Measurements from ENCODE around the gene CSK.
A peak's percentile ranks its signal among the peaks of the same experiment; 100 is the strongest.

Gene CSK

GRCh38 chr15:74842581-74843444 is 60.9 kb downstream of the CSK start, which contains the start of gene ULK3:
Gene ULK3 (minus strand): TSS chr15:74843156. CDS start chr15:74843105, 51 bp downstream.
- DNase-seq (ENCODE audit: insufficient read length, low spot score) = peak; percentile 99
- FAIRE-seq = peak; percentile 90
- peak; percentile 33; the same call in 1 of the 2 replicates for TF ChIP-seq POLR2A (IDR thresholded peaks at IDR 0.05; ENCODE audit: low read depth, low read length)
- TF ChIP-seq PAX5 (IDR thresholded peaks at IDR 0.05; ENCODE audit: insufficient read depth, low read length, severe bottlenecking) = peak; percentile 38
- 0 out of 2 replicates have a peak, but pooled peaks have one; percentile 43 for TF ChIP-seq POLR2AphosphoS5 (IDR thresholded peaks at IDR 0.05; ENCODE audit: low read depth, low read length)
- TF ChIP-seq TAF1 (IDR thresholded peaks at IDR 0.05; ENCODE audit: low read depth, low read length) = no peak
- TF ChIP-seq SPI1 (IDR thresholded peaks at IDR 0.05; ENCODE audit: low read depth, low read length) = no peak

- FAIRE-seq = no peak
- TF ChIP-seq POLR2AphosphoS5 (IDR thresholded peaks at IDR 0.05; ENCODE audit: low read depth, low read length) (no peak), POLR2A (IDR thresholded peaks at IDR 0.05; ENCODE audit: low read depth, low read length) (no peak), SPI1 (IDR thresholded peaks at IDR 0.05; ENCODE audit: low read depth, low read length) (no peak), TAF1 (IDR thresholded peaks at IDR 0.05; ENCODE audit: low read depth, low read length) (no peak)
- DNase-seq (ENCODE audit: insufficient read length, low spot score) = no peak
These were observed 61.6 kb downstream of the CSK start for GRCh38 chr15:74843445-74843828.

GRCh38 chr15:74843891-74844299 is 62.0 kb downstream of the CSK start:
- FAIRE-seq (no peak), DNase-seq (ENCODE audit: insufficient read length, low spot score) (no peak)
- no peak for TF ChIP-seq TAF1 (IDR thresholded peaks at IDR 0.05; ENCODE audit: low read depth, low read length)
- TF ChIP-seq POU2F2 (IDR thresholded peaks at IDR 0.05; ENCODE audit: low read depth, low read length) = no peak
- TF ChIP-seq POLR2AphosphoS5 (IDR thresholded peaks at IDR 0.05; ENCODE audit: low read depth, low read length) = no peak
- TF ChIP-seq POLR2A (IDR thresholded peaks at IDR 0.05; ENCODE audit: low read depth, low read length) = no peak
- TF ChIP-seq SPI1 (IDR thresholded peaks at IDR 0.05; ENCODE audit: low read depth, low read length) = no peak
- no peak for TF ChIP-seq PAX5 (IDR thresholded peaks at IDR 0.05; ENCODE audit: insufficient read depth, low read length, severe bottlenecking)

- TF ChIP-seq PAX5 (IDR thresholded peaks at IDR 0.05; ENCODE audit: insufficient read depth, low read length, severe bottlenecking) (no peak), TAF1 (IDR thresholded peaks at IDR 0.05; ENCODE audit: low read depth, low read length) (no peak), POU2F2 (IDR thresholded peaks at IDR 0.05; ENCODE audit: low read depth, low read length) (no peak), POLR2A (IDR thresholded peaks at IDR 0.05; ENCODE audit: low read depth, low read length) (no peak), POLR2AphosphoS5 (IDR thresholded peaks at IDR 0.05; ENCODE audit: low read depth, low read length) (no peak), SPI1 (IDR thresholded peaks at IDR 0.05; ENCODE audit: low read depth, low read length) (no peak)
- DNase-seq (ENCODE audit: insufficient read length, low spot score) (no peak), FAIRE-seq (no peak)
These were observed 62.7 kb downstream of the CSK start for GRCh38 chr15:74844319-74845207.

- no peak for DNase-seq (ENCODE audit: insufficient read length, low spot score)
- TF ChIP-seq PAX5 (IDR thresholded peaks at IDR 0.05; ENCODE audit: insufficient read depth, low read length, severe bottlenecking) = no peak
- no peak for TF ChIP-seq SPI1 (IDR thresholded peaks at IDR 0.05; ENCODE audit: low read depth, low read length)
- TF ChIP-seq POLR2AphosphoS5 (IDR thresholded peaks at IDR 0.05; ENCODE audit: low read depth, low read length) = no peak
- no peak for TF ChIP-seq POU2F2 (IDR thresholded peaks at IDR 0.05; ENCODE audit: low read depth, low read length)
- no peak for TF ChIP-seq TAF1 (IDR thresholded peaks at IDR 0.05; ENCODE audit: low read depth, low read length)
- TF ChIP-seq POLR2A (IDR thresholded peaks at IDR 0.05; ENCODE audit: low read depth, low read length) = no peak
- no peak for FAIRE-seq
These were observed 63.3 kb downstream of the CSK start for GRCh38 chr15:74845208-74845568.

- TF ChIP-seq SPI1 (IDR thresholded peaks at IDR 0.05; ENCODE audit: low read depth, low read length) = no peak
- no peak for TF ChIP-seq POLR2A (IDR thresholded peaks at IDR 0.05; ENCODE audit: low read depth, low read length)
- TF ChIP-seq TAF1 (IDR thresholded peaks at IDR 0.05; ENCODE audit: low read depth, low read length) = no peak
- no peak for TF ChIP-seq POLR2AphosphoS5 (IDR thresholded peaks at IDR 0.05; ENCODE audit: low read depth, low read length)
- no peak for TF ChIP-seq PAX5 (IDR thresholded peaks at IDR 0.05; ENCODE audit: insufficient read depth, low read length, severe bottlenecking)
- no peak for TF ChIP-seq POU2F2 (IDR thresholded peaks at IDR 0.05; ENCODE audit: low read depth, low read length)
- no peak for DNase-seq (ENCODE audit: insufficient read length, low spot score)
- FAIRE-seq = no peak
These were observed 63.7 kb downstream of the CSK start for GRCh38 chr15:74845581-74845980.

- TF ChIP-seq TAF1 (IDR thresholded peaks at IDR 0.05; ENCODE audit: low read depth, low read length) (no peak), POU2F2 (IDR thresholded peaks at IDR 0.05; ENCODE audit: low read depth, low read length) (no peak), SPI1 (IDR thresholded peaks at IDR 0.05; ENCODE audit: low read depth, low read length) (no peak), POLR2AphosphoS5 (IDR thresholded peaks at IDR 0.05; ENCODE audit: low read depth, low read length) (no peak), PAX5 (IDR thresholded peaks at IDR 0.05; ENCODE audit: insufficient read depth, low read length, severe bottlenecking) (no peak), POLR2A (IDR thresholded peaks at IDR 0.05; ENCODE audit: low read depth, low read length) (no peak)
- DNase-seq (ENCODE audit: insufficient read length, low spot score) (no peak), FAIRE-seq (no peak)
These were observed 65.6 kb downstream of the CSK start for GRCh38 chr15:74847432-74847831.

GRCh38 chr15:74850393-74850792 is 68.5 kb downstream of the CSK start:
- DNase-seq (ENCODE audit: insufficient read length, low spot score) (no peak), FAIRE-seq (no peak)
- TF ChIP-seq POLR2A (IDR thresholded peaks at IDR 0.05; ENCODE audit: low read depth, low read length) = no peak
- TF ChIP-seq SPI1 (IDR thresholded peaks at IDR 0.05; ENCODE audit: low read depth, low read length) = no peak
- TF ChIP-seq POU2F2 (IDR thresholded peaks at IDR 0.05; ENCODE audit: low read depth, low read length) = no peak
- TF ChIP-seq POLR2AphosphoS5 (IDR thresholded peaks at IDR 0.05; ENCODE audit: low read depth, low read length) = no peak
- no peak for TF ChIP-seq PAX5 (IDR thresholded peaks at IDR 0.05; ENCODE audit: insufficient read depth, low read length, severe bottlenecking)
- TF ChIP-seq TAF1 (IDR thresholded peaks at IDR 0.05; ENCODE audit: low read depth, low read length) = no peak

- FAIRE-seq (no peak), DNase-seq (ENCODE audit: insufficient read length, low spot score) (no peak)
- TF ChIP-seq POLR2AphosphoS5 (IDR thresholded peaks at IDR 0.05; ENCODE audit: low read depth, low read length) (no peak), SPI1 (IDR thresholded peaks at IDR 0.05; ENCODE audit: low read depth, low read length) (no peak), POLR2A (IDR thresholded peaks at IDR 0.05; ENCODE audit: low read depth, low read length) (no peak), PAX5 (IDR thresholded peaks at IDR 0.05; ENCODE audit: insufficient read depth, low read length, severe bottlenecking) (no peak), TAF1 (IDR thresholded peaks at IDR 0.05; ENCODE audit: low read depth, low read length) (no peak), POU2F2 (IDR thresholded peaks at IDR 0.05; ENCODE audit: low read depth, low read length) (no peak)
These were observed 70.1 kb downstream of the CSK start for GRCh38 chr15:74851960-74852359.

Measured in GM12891 (cell line).